C1 segment of cervical spinal cord (tissue), 14 donors: ENCODE results near the gene C1orf167.
A peak's percentile ranks its signal among the peaks of the same experiment; 100 is the strongest.

Source experiments
- DNase-seq, 14 donors: peaks; one replicate each; lab custom pipeline; 2025; lab: John Stamatoyannopoulos, UW

The C1orf167 gene

GRCh38 chr1:11784993-11785769, 23.2 kb downstream of the C1orf167 start:
- DNase-seq: peak in 11 of 14 donors; percentile 18 to 62 (median 28)

- no peak for DNase-seq
Measured at GRCh38 chr1:11786168-11786567, 24.2 kb downstream of the C1orf167 start.

- DNase-seq: peak in 1 of 14 donors; percentile 16
Measured at GRCh38 chr1:11787251-11787803, 25.3 kb downstream of the C1orf167 start.

GRCh38 chr1:11787804-11788436, 25.9 kb downstream of the C1orf167 start:
- DNase-seq: no peak

GRCh38 chr1:11788549-11789053, 26.6 kb downstream of the C1orf167 start:
- DNase-seq: peak in 1 of 14 donors; percentile 23

- DNase-seq: no peak
Measured at GRCh38 chr1:11789126-11790067, 27.4 kb downstream of the C1orf167 start.

GRCh38 chr1:11790101-11790879, 28.3 kb downstream of the C1orf167 start:
- DNase-seq: no peak

GRCh38 chr1:11790880-11791715, 29.1 kb downstream of the C1orf167 start:
- DNase-seq: peak in 12 of 14 donors; percentile 9 to 83 (median 66)

- DNase-seq: peak in 1 of 14 donors; percentile 17
Measured at GRCh38 chr1:11792106-11792505, 30.1 kb downstream of the C1orf167 start.

GRCh38 chr1:11793819-11794218, 31.8 kb downstream of the C1orf167 start:
- DNase-seq: no peak

- DNase-seq: peak in 1 of 14 donors; percentile 4
Measured at GRCh38 chr1:11794446-11795237, 32.6 kb downstream of the C1orf167 start.

GRCh38 chr1:11795238-11795890, 33.4 kb downstream of the C1orf167 start:
- no peak for DNase-seq

- no peak for DNase-seq
Measured at GRCh38 chr1:11796036-11796828, 34.2 kb downstream of the C1orf167 start.

- DNase-seq: no peak
Measured at GRCh38 chr1:11797525-11798216, 35.7 kb downstream of the C1orf167 start.

GRCh38 chr1:11799099-11799498, 37.1 kb downstream of the C1orf167 start:
- no peak for DNase-seq

GRCh38 chr1:11799896-11800295, 37.9 kb downstream of the C1orf167 start:
- DNase-seq: no peak

GRCh38 chr1:11800391-11800755, 38.4 kb downstream of the C1orf167 start:
- no peak for DNase-seq
